ENCODE results near the gene EBF3.

Gene EBF3

DNA sequence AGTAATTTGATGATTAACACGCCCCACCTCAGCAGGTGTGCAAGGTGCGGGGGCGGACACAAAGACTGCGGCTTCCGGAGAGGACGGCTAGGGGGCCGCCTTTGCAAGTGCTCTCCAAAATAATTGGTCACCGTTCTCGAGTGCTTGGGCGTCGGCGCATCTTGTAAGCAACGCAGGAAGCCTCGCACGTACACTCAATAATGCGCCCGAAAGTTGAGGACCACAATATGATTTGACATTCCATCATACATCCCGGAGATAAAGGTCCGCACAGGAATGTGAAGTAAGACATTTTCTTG, 114.7 kb downstream of the EBF3 start:
- no peak for DNase-seq

- no peak for DNase-seq
These were observed 115.2 kb downstream of the EBF3 start for GRCh38 chr10:129848696-129849451.

DNA sequence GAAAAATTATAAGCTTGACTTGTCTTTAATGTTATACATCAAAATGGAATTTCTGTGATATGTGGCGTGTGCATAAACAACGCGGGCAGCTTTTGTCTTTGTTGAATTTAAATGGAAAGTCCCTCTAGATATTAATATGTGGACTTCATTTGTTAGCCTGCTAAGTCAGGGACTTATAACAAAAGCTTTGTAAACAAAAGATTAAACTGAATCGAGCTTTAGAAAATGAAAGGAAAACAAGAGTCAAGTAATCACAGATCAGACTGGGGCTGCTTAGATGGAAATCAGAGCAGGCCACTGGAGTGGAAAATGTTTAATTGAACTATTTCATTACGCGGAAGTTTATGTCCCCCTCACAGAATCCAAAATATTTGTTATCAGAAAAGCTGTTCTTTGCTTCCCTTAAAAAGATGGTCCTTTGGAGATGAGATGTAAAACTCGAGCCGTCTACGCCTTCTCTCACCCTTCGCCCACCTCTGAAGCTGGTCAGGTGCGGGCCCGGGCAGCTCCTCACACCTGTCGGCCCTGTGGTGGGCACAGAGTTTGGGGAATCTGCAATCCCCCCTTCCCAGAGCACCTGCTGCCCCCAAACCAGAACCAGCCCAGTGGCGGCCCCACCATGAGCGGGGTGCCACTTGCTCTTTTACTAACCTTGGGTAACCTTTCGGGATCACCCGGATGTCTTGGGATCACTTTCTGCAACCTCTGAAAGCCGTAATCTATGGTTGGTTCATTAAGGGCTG, 116.2 kb downstream of the EBF3 start:
- DNase-seq = no peak

DNA sequence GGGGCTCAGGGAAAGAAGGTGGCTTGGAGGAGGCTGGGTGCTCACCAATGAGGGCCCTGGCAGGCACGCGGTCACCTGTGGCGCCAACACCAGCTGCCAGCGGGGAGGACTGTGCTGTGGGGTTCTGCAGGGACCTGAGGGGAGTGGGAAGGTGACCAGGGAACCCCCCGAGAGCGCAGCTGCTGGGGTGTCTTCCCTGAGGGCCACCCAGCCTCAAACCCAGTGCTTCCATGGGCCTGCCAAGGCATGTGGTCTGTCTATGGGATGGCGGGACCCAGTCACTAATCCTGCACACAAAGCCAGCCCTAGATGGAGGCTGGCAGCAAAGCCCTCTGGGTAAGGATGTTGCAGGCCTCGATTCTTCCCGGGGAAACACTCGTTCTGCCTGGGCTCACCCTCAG, 117.1 kb downstream of the EBF3 start:
- no peak for DNase-seq

DNA sequence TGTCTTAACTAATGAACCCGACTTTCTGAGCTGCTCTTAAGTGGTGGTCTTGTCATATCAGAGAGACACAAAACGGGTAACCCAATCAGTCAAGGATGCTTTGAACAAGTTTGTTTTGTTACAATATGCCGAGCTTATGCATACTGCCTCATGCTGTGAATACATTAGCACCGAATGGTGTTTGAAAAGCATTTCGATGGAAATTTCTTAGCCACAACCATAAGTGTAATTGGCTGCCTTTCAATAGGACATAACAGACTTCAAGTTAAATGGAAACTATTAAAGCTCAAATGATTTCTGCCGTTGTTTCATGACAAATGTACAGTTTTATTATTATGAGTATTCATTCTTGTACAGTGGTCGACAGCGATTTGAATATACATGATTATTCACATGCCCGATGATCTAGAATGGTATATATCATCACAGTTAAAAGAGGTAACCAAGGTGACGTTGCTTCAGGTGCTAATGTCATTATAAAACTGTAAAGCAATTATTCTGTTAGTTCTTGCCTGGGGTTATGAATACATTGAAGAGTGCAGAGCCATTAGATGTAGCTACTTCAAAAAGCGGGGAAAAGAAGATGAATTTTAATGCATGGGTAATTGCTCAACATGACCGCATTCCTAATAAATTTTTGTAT, 118.8 kb downstream of the EBF3 start:
- DNase-seq = peak; percentile 56

DNA sequence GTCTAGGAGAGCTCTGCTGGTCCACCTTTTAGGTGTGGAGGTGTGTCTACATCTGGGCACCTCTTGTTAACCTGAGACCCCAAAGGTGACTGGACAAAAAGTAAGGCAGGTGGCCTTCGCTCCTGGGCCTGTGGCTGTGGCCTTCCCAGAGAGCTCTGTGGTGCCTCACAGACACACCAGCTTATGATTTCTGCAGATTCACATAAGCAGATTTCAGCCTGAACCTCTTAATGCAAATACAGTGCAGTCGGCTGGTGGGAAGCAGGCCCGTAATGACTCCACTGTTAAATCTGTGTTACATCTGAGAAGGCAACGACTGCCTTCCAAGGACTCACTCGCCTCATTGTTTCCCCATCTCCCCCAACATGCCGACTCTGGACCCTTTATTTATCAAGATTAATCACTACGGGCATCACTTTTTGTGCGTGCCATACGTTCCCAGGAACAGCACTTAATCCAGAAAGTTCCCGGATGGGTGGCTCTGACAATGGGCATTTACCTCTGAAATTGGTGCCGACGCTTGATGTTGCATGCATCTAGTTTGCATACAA, 119.8 kb downstream of the EBF3 start:
- DNase-seq = no peak

DNA sequence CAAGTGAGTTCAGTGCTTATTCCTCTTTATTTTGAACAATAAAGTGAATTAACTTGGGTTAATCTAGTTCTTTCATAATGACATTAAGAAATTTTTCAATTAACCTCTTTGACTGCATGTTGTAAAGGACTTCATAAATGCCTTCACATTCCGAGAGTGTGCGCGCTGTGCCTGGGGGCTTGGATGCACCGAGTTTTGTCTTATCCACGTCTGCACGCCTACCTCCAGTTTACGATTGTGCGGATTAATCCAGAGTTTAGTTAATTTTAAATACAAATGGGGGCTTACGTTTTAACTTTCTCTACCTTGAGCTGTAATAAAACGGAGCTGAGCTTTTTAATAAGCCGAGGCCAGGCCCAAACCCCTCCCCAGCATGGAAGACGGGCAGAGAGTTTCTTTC, 120.4 kb downstream of the EBF3 start:
- DNase-seq = no peak

DNA sequence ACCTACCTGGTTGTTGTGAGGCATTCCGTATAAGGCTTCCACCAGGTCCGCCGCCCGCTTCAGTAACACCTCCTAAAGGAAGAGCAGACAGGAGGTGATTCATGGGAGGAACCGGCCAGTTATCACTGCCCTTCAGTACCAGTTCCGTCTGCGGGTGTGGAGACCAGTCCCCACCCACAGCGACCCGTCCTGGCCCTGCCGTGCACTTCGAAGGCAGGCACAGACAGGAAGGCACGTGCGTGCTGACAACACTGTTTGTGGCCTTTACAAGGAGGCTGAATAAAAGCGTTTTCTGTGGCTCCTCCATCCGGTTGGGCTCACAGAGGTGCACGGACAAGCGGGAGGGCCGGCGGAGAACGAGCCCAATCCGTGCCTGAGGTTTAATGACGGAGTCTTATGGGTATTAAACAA, 120.9 kb downstream of the EBF3 start:
- DNase-seq = no peak

GRCh38 chr10:129842031-129842430, 122.0 kb downstream of the EBF3 start:
- DNase-seq = no peak

- DNase-seq = no peak
These were observed 122.5 kb downstream of the EBF3 start for GRCh38 chr10:129841590-129841989.

DNA sequence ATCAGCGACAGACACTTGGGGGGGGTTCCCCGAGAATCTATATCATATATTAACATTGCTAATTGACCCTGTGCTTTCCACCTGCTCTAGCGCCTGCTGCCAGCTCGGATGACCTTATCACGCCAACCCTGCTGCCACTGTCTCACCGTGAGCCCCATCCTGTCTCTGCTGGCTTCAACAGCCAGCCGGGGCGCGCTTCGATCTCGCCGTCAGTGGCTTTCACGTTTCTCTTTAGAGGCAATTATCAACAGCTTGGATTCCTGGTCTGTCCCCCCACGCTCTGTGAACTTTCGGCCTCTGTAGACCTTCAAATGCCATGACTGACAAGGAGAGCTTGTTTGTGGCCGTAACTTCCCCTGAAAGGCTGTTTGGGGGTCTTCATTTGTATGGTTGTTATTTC, 123.0 kb downstream of the EBF3 start:
- no peak for DNase-seq

DNA sequence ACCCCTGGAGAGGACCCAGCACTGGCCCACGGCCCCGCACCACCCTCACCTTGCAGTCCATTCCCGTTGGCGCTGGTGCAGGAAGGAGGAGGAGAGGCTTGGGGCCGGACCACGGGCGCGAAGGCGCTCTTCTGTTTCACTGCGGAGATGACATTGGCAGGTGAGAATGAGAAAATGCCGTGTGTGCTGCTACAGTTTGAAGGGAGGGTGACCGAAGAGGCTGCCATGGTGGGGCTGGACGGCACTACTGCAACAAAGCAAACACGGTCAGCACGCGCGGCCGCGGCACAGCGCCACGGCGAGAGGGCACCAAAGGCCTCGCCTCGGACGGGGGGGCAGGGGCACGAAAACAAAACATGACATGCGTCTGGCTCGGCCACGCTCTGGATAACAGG, 123.9 kb downstream of the EBF3 start:
- no peak for DNase-seq

- no peak for DNase-seq
These were observed 124.5 kb downstream of the EBF3 start for GRCh38 chr10:129839285-129840195.

DNA sequence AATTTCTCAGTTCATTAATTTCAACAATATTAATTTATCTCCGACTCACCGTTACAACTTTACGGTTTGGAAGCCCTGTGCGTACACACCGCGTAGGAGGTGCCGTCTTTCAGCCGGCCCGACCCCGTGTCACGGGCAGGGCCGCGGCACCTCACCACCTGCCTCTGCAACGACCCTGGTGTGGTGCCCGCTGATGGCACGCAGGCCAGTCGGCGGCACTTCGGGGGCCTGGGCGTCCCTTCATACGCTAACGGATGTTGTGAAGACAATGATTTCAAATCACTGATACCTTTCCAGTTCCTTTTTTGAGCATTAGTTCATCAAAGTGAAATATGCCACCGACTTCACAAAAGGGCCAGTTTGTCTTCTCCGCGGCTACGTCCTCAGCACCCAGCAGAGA, 125.3 kb downstream of the EBF3 start:
- no peak for DNase-seq

DNA sequence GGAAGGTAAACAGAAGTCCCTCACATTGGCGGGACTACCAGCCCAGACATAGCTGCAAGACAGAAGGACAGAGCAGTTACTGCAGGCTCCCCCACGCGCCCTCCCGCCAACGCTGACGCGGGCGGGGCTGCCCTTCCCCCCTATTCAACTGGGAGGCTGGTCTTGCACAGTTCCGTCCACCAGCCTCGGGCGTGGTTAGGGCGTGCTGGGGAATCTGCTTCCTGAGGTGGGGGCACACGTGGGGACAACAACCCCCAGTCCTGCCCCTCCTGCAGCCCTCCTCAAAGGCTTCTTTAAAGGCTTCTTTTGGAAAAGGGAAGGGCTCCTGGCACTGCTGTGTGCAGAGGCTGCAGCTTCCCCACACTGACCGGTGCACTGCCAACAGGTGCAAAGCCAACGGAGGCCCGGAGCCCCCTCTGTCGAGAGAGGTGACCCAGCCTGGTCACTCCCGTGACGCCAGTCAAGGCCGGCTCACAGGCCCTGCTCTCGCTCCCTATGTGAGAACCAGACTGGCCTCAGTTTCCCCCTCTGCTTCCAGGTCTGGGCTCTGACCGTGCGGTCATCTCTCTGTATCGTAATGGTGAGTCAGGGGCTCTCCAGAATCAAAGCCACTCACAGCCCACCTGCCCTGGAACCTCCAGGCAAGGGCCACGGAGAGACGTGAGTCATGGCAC, 126.0 kb downstream of the EBF3 start:
- DNase-seq = no peak

GRCh38 chr10:129836253-129836652, 127.8 kb downstream of the EBF3 start:
- no peak for DNase-seq

DNA sequence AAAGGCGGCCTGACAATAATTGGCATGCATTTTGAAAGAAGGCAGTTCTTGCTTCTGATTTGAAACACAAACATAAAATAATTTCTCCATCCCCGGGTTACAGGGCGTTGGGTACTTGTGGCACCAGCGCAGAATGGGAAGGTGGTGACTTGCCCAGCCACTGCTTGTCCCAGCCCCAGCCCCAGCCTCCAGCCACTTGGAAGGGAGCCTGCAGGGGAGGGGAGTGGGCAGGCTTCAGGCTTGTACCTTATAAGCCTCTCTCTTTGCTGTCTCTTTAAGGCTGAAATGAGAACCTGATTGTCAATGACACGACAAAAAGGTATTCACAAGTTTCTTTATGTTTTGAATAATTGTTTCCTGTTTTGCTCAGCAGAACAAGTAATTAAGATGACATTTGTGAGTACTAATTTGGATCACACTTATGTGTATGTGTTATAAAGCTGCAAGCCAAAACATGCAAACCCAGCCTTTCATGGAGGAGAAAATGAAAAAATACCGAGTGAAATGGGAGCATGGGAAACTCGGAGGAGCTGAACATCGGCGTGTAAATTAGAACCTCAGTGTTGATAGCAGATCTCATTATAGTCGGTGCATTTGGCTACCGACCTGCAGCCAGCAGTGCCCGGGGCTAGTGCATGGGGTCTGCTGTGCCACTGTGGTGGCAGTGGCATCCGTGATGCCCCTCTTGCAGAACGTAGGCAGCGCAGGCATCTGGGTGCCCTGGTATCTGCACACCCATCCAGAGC, 129.9 kb downstream of the EBF3 start:
- no peak for DNase-seq

DNA sequence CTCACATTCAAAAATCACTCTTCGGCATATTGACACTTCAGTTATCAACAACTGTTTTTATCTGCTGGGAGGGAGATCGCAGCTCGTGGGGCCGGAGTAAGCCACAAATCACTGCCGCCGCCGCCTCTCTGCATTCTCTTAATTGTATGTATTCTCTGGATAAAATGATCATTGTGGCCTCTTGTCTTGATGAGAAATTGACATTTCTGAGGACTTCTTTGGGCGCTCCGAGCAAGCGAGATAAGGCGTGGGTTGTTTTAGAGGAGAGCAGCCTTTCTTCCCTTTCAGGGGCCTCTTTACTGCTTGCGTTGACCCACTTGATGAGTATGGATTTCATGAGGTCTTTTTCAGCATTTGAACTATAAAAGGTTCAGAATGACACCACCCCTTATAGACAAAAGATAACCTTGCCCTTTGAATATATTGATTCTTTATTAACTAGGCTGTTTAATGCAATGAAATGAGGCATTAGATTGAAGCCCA, 130.6 kb downstream of the EBF3 start:
- DNase-seq = no peak

DNA sequence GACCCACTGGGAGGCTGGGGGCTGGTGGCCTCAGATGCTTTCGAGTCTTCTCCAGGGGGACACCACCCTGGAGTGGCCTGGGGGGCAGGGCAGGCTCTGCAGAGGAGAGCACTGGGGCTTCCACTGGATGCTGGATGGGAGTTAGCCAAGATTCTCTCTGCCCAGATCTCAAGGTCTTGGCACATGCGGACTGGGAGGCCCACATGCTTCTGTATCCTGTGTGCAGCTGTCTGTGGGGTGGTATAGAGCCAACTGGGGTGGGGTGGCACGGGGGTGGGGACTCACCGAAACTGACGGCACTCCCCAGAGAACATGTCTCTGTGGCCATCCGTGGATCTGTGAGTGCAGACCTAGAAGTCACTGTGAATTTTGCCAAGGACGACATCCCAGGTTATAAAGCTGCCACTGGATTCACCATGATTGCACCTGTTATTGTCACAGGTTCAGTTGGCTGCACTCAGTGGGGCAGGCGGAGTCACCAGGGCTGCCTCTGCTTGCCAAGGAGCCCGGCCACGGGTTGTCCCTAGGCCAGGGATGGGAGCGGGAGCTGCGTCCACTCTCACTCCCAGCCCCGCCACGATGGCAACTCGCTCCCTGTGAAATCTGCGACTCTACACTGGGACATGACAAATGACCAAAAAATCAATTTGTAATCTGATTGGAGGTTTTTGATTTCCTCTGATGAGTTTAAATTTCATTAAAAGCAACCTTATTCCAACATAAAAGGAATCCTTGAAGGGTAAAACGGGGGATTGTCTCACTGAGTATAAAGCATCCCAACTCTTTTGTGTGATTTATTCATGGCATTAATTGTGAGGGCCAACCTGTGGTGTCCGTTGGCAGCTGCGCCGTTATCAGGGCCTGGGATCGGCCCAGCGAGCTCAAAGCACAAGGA, 131.3 kb downstream of the EBF3 start:
- no peak for DNase-seq

- DNase-seq = no peak
These were observed 132.9 kb downstream of the EBF3 start for GRCh38 chr10:129831150-129831549.
